Hepatocyte (in vitro differentiated cells): Measurements from ENCODE around the gene INVS. TPM values are rescaled to one million over a fixed set of nuclear protein-coding genes. Genes with fewer than 3 reads are reported as not detected.

Experiments
- DNase-seq: peaks from one replicate; pipeline ENCODE4 v3.0.0-alpha.2; 2016; ENCODE audit warnings: low spot score
- H2AFZ ChIP-seq: fragments of 200-600 bp; sonication (generic); 2 replicates; pipeline ENCODE4 v1.6.0; 2016; ENCODE audit warnings: antibody characterized with exemption, mild to moderate bottlenecking
- H3K27ac ChIP-seq: fragments of 200-600 bp; sonication (generic); 2 replicates; pipeline ENCODE4 v1.5.1; 2016; ENCODE audit warnings: mild to moderate bottlenecking
- H3K27me3 ChIP-seq: fragments of 200-600 bp; sonication (generic); 2 replicates; pipeline ENCODE4 v1.6.1; 2016
- H3K36me3 ChIP-seq: fragments of 200-600 bp; sonication (generic); replicated peaks from 2 replicates; pipeline ENCODE4 v1.5.1; 2016; ENCODE audit warnings: low read depth; ENCODE audit not compliant: insufficient read depth
- H3K4me1 ChIP-seq: fragments of 200-600 bp; sonication (generic); 2 replicates; pipeline ENCODE4 v1.5.1; 2016; ENCODE audit warnings: mild to moderate bottlenecking, moderate library complexity; ENCODE audit not compliant: insufficient read depth
- H3K4me2 ChIP-seq: fragments of 200-600 bp; sonication (generic); 2 replicates; pipeline ENCODE4 v1.6.0; 2016
- H3K4me3 ChIP-seq: fragments of 200-600 bp; sonication (generic); 2 replicates; pipeline ENCODE4 v1.5.1; 2016; ENCODE audit warnings: mild to moderate bottlenecking
- H3K79me2 ChIP-seq: fragments of 200-600 bp; sonication (generic); 2 replicates; pipeline ENCODE4 v1.6.0; 2017; ENCODE audit warnings: mild to moderate bottlenecking
- H3K9me2 ChIP-seq: fragments of 200-600 bp; sonication (generic); replicated peaks from 2 replicates; pipeline ENCODE4 v1.6.0; 2017; ENCODE audit warnings: mild to moderate bottlenecking; ENCODE audit not compliant: insufficient read depth
- H3K9me3 ChIP-seq: fragments of 200-600 bp; sonication (generic); 2 replicates; pipeline ENCODE4 v1.5.1; 2016; ENCODE audit warnings: low read depth, mild to moderate bottlenecking
- H4K20me1 ChIP-seq: fragments of 200-600 bp; sonication (generic); 2 replicates; pipeline ENCODE4 v1.6.0; 2016; ENCODE audit warnings: mild to moderate bottlenecking; ENCODE audit not compliant: insufficient read depth, poor library complexity, severe bottlenecking
- CTCF ChIP-seq: fragments of 200-600 bp; sonication (generic); IDR thresholded peaks from 2 replicates; pipeline ENCODE4 v1.5.1; 2016; ENCODE audit warnings: antibody characterized with exemption, mild to moderate bottlenecking; ENCODE audit not compliant: poor library complexity
- EZH2 ChIP-seq: fragments of 200-600 bp; sonication (generic); IDR thresholded peaks from 2 replicates; pipeline ENCODE4 v1.6.1; 2016; ENCODE audit warnings: antibody characterized with exemption, mild to moderate bottlenecking, borderline replicate concordance
- EZH2phosphoT487 ChIP-seq: fragments of 200-600 bp; sonication (generic); IDR thresholded peaks from one replicate; pipeline ENCODE4 v1.6.1; 2018; ENCODE audit warnings: antibody characterized with exemption, mild to moderate bottlenecking, low read depth, moderate library complexity; ENCODE audit not compliant: unreplicated experiment, severe bottlenecking
- WGBS: methylation state at CpG from one replicate; pipeline ENCODE4 v1.1.6; 2016; ENCODE audit warnings: low lambda C conversion rate; ENCODE audit errors: missing lambda C conversion rate; 5-methylcytosine and 5-hydroxymethylcytosine counted together
- polyA plus RNA-seq: library from polyadenylated mRNA; unstranded; fragments of >200 nt; fragmentation: Nextera tagmentation; extraction: Ambion mirVana; gene quantifications from 2 replicates; pipeline ENCODE4 v1.2.1, GENCODE V29; 2016
- total RNA-seq: library from RNA; depleted of rRNA; stranded (reverse); fragments of >200 nt; gene quantifications from 2 replicates; pipeline ENCODE4 v1.2.3, GENCODE V29; 2014

Gene INVS
- total and polyA plus RNA-seq, 2 experiments from 2014 or later: 10.1 to 26.5 TPM

GRCh38 chr9:100286257-100286656 is 187.2 kb downstream of the INVS start:
- TF ChIP-seq EZH2phosphoT487: no peak
- TF ChIP-seq EZH2: no peak
- no peak for TF ChIP-seq CTCF
- Histone ChIP-seq H3K4me2 (no peak overlapping the region), H3K9me3 (peaks cover 6% of the 10 kb centered on the region), H3K36me3 (peaks cover 3% of the 10 kb centered on the region), H4K20me1 (no peaks in the 10 kb centered on the region), H3K9me2 (no peaks in the 10 kb centered on the region), H3K4me1 (no peaks in the 10 kb centered on the region), H3K27me3 (no peaks in the 10 kb centered on the region), H3K27ac (no peak overlapping the region), H2AFZ (no peak overlapping the region), H3K4me3 (no peak overlapping the region), H3K79me2 (no peaks in the 10 kb centered on the region)
- 99% methylated on average over 6 of the region's 6 CpGs for WGBS
- no peak for DNase-seq

GRCh38 chr9:100287186-100287585 is 188.1 kb downstream of the INVS start:
- no peak for TF ChIP-seq CTCF
- TF ChIP-seq EZH2phosphoT487: no peak
- TF ChIP-seq EZH2: no peak
- no peak overlapping the region for H3K27ac ChIP-seq
- no peaks in the 10 kb centered on the region for H4K20me1 ChIP-seq
- WGBS: 96% methylated on average over 5 of the region's 5 CpGs
- H3K4me3 ChIP-seq: no peak overlapping the region
- no peaks in the 10 kb centered on the region for H3K27me3 ChIP-seq
- no peaks in the 10 kb centered on the region for H3K9me2 ChIP-seq
- H3K36me3 ChIP-seq: peaks cover 3% of the 10 kb centered on the region
- peaks cover 6% of the 10 kb centered on the region for H3K9me3 ChIP-seq
- H3K79me2 ChIP-seq: no peaks in the 10 kb centered on the region
- DNase-seq: no peak
- no peak overlapping the region for H3K4me2 ChIP-seq
- H3K4me1 ChIP-seq: no peaks in the 10 kb centered on the region
- no peak overlapping the region for H2AFZ ChIP-seq

GRCh38 chr9:100290714-100291113 is 191.7 kb downstream of the INVS start:
- no peak overlapping the region for H2AFZ ChIP-seq
- no peaks in the 10 kb centered on the region for H4K20me1 ChIP-seq
- H3K4me3 ChIP-seq: no peak overlapping the region
- H3K27ac ChIP-seq: no peak overlapping the region
- no peaks in the 10 kb centered on the region for H3K27me3 ChIP-seq
- no peak for TF ChIP-seq CTCF
- TF ChIP-seq EZH2phosphoT487: no peak
- TF ChIP-seq EZH2: no peak
- WGBS: 99% methylated on average over 4 of the region's 4 CpGs
- peaks cover 2% of the 10 kb centered on the region for H3K4me1 ChIP-seq
- DNase-seq: no peak
- H3K36me3 ChIP-seq: peaks cover 3% of the 10 kb centered on the region
- peaks cover 4% of the 10 kb centered on the region for H3K9me3 ChIP-seq
- no peaks in the 10 kb centered on the region for H3K9me2 ChIP-seq
- no peak overlapping the region for H3K4me2 ChIP-seq
- H3K79me2 ChIP-seq: no peaks in the 10 kb centered on the region

- no peak for DNase-seq
- Histone ChIP-seq H3K9me2 (no peaks in the 10 kb centered on the region), H3K4me2 (no peak overlapping the region), H3K4me1 (peaks cover 4% of the 10 kb centered on the region), H2AFZ (no peak overlapping the region), H4K20me1 (no peaks in the 10 kb centered on the region), H3K27me3 (no peaks in the 10 kb centered on the region), H3K9me3 (no peaks in the 10 kb centered on the region), H3K27ac (no peak overlapping the region), H3K4me3 (no peak overlapping the region), H3K36me3 (no peaks in the 10 kb centered on the region), H3K79me2 (no peaks in the 10 kb centered on the region)
- 98% methylated on average over 13 of the region's 13 CpGs for WGBS
- TF ChIP-seq EZH2phosphoT487 (no peak), EZH2 (no peak), CTCF (no peak)
These were observed 193.4 kb downstream of the INVS start for GRCh38 chr9:100292414-100292813.
